Amniotic epithelial cell (primary cell): ENCODE data around the gene MSX1.

Experiments used
- DNase-seq: peaks from one replicate; pipeline ENCODE4 v3.0.0-alpha.2; 2010; ENCODE audit warnings: low read depth

Gene MSX1

DNA sequence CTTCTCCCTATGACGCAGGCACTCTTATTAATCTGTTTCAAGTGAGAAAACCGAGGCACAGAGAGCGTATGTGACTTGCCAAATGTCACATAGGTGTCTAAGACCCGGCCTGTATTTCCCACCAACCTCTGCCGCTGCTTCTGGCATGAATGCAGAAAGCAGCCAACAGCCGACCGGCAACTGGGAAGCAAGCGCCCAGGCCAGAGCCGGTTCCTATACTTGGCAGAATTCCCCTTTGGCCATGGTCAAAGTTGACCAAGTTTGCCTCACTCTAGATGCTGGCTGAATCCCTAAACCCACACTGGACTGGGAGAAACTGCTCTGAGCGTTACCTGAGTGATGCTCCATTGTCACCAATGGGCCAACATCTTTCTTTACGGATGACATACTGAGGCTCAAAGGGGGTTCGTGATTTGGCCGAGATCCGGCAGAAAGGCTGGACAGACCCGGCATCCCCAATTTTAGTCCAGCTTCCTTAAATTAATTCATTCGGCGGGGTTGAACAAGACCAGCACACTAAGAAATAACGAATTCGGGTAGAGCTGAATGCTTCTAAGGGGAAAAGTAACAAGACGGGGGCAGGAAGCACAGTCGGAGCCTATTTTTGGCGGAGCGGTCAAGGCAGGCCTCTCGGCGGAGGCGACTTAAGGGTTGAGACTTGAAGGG lies 11.2 kb downstream of the MSX1 start:
- no peak for DNase-seq

DNA sequence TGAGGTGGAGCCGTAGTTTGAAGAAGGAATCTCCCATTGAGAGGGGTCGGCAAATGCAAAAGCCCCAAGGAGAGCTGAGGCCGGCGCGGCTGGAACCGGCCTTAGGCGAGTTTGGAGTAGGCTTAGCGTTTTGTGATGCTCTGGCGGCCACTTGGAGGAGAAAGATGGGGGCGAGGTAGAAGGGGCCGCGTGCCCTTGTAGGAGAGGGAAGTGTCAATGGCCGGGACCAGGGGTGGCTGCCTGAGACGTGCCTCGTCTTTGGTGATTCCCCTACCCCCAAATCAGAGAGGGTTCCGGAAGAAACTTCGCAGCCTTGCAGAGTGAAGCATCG lies 11.7 kb downstream of the MSX1 start:
- no peak for DNase-seq

DNA sequence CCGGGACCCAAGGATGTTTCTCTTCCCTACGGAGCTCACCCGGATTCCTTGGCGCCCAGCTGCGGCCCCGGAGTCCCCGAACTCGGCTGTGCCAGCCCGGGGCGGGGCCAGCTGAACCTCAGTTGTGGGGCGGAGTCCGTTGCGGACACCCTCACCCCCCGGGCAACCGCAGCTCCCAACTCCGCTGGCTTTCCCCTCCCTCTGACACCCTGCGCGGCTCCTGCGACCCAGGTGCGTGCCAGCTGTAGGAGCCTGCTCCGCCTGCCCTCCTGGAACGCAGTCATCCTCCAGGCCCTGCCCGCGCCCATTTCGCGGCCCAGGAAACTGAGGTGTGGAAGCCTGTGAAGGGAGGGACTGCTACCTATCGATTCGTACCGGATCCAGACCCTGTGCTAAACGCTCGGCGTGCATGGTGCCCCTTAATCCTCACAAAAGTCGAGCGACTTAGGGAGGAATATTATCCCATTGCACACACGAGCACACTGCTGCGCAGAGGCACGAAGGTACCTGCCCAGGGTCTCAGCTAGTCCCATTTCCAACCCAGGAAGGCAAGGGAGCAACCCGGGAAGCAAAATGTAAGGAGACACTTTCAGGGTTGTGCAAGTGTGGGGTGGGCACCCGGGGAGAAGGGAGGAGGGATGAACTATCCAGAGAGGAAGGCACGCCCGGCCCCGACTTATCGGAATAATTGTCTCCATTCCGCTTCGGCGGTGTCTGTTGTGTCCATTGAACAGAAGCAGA lies 12.3 kb downstream of the MSX1 start:
- no peak for DNase-seq

DNA sequence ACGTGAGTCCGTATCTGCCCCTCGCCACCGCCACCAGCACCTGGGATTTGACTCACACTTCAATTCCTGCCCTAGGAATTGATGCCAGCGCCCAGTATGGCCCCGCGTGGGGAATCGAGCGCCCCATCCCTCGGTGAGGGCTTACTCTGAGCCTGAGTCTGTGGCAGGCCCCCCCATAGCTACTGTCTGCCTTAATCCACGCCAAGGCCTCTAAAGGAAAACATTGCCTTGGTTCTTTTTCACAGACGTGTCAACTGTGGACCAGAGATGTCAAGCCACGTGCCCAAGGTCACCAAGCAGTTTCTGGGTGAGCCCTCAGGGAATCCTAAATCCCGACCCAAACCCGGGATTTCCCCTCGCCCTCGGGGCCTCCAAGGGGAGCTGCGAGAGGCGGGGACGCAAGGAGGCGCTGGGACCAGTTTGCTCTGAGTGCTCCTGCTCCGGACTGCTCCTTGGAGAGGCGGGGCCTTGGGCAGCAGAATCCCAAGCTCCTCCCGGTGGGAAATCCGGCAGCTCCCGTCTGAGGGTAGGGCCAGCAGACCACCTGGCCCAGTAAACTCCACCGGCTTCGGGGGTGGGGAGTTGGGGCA lies 12.9 kb downstream of the MSX1 start:
- DNase-seq: no peak

DNA sequence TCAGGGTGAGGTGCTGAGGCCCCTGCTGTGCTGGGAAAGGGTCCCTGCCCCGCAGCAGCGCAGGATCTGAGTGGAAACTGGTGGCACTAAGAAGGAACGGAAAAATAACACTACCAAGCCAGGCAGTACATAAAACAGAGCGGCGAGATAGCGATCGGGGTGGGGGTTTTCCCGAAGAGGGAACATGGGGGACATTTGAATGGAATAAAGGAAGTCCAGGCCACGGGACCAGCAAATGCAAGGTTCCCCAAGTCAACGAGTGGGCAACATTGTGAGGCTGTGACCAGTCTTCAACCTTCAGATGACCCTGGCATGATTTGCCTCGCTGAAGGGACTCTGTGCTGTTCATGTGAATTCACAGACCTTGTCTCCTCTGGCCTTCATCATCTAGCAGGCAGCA lies 13.7 kb downstream of the MSX1 start:
- DNase-seq: no peak

DNA sequence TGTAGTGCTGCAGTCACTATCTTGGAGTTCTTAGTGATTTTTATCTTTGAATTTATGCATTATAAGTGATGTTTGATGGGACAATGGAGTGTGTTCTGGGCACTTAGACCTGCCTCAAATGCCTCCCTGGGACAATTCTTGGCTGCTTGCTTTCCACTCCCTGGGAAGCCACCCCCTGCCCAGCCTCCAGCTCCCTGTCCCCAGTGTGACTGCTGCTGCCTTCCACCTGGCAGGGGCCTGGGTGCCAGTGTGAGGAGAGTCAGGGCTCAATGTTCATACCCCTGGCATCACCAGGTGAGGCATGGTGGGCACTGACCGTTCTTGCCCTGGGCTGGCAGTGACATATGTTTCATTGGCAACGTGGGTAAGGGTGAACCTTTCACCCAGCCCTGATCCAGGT lies 14.8 kb downstream of the MSX1 start:
- no peak for DNase-seq

DNA sequence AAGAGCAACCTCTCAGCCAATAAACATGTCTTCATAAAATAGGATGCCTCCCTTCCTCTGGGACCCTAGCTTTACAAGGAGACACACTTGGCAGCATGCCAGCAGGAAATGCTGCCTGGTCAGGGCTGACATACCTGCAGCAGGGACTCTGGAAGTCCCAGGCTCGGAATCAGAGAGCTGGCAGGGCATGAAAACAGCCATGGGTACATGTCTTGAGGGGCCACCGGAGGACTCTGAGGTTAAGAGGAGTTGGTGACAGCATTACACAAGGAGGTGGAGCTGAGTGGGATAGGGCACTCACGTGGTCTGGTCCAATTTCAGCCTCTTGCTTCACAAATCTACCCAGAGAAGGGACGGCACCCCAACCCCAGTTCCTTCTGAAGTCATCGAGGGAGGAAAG lies 15.7 kb downstream of the MSX1 start:
- no peak for DNase-seq

DNA sequence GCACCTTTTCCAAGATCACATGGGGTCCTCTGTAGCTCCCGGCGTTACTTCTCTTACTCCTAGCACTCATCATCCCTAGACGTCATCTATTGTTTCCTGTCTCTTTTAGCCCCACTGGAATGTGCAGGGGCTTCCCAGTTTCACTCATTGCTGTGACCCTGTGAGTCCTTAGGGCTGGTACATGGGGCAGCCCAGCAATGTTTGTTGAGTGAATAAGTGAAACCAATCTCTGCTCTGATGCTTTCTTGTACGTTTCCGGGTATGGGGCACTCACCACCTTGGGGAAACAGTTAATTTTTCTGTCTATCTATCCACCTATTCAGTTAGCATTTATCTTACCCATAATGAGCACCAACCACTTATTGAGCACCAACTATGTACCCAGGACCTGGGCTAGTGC lies 16.1 kb downstream of the MSX1 start:
- DNase-seq: no peak

DNA sequence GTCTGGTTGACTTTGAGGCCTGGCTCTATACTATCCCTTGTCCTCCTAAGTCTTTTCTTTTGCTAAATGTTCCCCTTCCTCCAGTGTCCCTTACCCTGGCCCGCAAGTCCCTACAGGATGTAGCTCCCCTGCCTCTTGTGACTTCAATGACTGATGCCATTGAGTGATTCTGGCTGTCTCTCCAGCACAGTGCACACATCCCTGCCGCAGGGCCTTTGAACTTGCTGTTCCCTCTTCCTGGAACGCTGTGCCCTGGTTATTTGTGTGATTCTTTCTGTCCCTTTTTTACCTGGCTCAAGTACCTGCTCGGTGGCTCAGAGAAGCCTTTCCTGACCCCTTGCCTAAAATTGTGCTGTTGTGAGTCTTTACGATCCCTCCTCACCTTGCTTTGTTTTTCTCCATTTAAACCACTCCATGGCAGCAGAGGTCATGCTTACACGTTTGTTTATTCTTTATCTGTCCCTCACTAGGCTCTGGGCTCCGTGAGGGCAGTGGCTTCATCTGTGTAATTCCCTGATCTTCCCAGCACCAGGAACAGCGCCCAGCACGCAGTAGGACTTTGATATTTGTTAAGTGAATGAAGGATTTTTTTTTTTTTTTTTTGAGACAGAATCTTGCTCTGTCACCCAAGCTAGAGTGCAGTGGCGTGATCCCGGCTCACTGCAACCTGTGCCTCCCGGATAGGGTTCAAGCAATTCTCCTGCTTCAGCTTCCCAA lies 17.6 kb downstream of the MSX1 start:
- DNase-seq: no peak

DNA sequence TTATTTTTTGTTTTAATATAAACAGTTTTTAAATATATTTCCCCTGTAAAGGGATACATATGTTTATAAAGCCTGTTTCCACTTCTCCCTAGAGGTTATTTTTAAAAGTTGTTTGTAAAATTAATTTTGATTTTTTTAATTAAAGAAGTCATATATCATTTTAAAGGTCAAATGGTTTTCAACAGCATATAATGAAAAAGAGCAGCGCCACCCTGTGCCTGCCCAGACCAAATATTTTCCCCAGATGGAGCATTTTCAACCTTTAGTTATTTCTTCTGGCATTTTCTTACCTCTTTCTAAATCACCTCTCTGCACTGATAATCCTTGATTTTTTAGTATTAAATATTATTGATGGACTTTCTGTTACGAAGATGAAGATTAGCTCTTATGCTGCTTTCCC lies 21.0 kb downstream of the MSX1 start:
- peak; percentile 10 for DNase-seq

DNA sequence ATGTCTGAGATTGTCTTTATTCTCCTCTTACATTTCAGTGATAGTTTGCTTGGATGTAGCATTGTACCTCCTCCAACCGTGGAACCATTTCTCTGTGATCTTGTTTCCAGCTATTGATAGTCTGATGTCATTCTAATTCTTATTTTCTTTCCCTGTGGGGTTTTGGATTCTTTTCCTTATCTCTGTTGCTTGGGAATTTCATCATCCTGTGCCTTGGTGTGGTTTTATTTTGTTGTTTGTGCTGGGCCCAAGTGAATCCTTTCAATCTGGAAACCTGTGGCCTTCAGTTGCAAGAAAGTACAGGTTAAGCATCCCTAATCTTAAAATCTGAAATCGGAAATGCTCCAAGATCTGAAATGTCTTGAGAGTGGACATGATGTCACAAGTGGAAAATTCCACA lies 22.0 kb downstream of the MSX1 start:
- DNase-seq: no peak

DNA sequence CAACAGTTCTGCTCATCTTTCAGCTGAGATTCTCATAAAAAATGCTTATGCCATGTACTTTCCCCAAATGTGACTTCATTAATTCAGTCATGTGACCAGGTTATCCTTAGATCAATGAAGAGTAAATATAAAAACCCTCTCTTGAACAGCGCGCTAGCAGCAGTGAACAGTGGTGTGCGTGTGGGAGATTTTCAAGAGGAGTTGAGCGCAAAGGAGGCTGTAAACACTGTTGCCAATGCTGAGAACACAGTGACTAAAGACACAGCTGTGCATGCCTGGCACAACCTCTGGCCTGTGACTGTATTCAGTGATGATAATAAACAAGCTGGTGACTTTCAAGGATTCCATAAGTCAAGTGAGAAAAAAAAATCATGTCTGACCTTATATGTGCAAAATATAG lies 25.1 kb downstream of the MSX1 start:
- DNase-seq: no peak

DNA sequence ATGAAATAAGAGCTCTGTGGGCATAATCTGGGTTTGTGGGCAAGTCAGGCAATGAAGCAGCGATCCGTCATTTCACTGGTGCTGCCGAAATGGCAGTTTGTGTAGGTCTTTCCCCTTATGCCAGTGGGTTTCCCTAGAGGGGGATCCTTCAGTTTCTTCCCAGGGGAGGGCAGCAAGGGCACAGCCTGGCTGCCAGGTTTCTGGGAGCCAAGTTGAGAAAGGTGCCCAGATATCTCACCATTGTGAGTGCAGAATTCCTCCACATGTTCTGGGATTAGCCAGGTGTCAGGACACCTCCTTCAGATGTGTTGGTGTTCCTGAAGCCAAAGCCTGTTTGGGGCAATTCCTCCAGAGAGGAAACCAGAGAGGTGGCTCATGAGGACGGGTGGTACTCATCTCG lies 28.0 kb downstream of the MSX1 start:
- DNase-seq: no peak

DNA sequence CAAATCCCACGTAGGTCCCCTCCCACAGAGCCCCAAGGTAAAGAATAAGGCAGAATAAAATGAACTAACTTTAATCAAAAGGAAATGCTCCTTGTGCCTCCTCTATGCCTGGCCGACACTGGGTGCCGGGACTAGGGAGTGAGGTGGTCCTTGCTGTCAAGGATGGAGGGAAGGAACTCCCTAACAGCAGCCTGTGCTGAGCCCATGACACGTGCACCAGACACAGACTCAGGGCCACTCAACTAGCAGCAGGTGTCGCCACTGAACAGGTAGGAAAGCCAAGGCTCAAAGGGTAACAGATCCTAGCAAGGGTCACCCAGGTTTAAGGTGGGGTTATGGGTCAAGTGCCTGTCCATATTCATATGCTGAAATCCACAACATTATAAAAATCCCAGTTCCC lies 29.2 kb downstream of the MSX1 start:
- no peak for DNase-seq

DNA sequence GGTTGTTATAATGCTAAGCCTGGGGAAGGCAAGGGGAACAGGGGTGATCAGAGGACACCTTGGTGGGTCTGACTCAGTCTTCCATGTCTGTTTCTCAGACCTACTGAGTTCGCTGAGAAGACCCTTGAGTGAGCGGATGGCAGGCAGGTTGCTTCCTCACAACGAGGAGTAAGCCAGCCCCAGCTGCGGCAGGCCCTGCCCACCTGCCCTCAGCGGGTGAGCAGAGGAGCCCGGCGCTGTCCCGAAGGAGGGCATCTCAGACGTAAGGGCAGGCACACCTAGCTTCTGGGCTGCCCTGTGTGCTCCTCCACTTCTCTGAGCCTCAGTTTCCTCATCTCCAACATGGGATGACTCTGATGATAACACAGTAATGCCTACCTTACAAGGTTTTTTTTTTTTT lies 30.3 kb downstream of the MSX1 start:
- DNase-seq: no peak

DNA sequence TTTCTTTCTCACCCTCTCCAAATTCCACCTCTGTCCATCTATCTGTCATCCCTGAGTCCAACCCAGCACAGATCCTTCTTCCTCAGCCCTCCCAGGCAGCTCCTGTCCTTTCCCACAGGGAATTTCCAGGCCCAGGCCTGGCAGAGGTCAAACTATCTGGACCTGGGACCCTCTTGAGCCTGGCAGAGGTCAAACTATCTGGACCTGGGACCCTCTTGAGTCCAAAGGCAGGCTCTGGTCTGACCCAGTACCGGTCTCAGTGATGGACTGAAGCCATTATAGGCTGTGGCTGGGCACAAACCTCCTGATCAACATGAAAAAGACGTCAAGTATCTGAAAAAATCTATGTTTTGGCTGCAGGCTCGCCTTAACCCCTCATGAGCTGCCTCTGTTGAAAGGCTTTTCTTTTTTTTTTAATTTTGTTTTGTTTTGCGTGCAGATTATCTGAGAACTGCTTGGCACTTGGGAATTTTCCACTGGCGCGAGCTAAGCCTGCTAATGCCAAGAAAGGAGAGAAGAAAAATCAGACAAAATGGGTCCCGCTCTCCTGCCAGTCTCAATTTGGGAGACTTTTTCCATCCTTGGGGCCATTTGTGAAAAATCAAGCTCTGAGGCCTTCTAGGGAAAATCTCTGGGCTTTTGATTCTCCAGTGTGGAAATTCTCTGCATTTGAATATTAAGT lies 31.2 kb downstream of the MSX1 start:
- no peak for DNase-seq

DNA sequence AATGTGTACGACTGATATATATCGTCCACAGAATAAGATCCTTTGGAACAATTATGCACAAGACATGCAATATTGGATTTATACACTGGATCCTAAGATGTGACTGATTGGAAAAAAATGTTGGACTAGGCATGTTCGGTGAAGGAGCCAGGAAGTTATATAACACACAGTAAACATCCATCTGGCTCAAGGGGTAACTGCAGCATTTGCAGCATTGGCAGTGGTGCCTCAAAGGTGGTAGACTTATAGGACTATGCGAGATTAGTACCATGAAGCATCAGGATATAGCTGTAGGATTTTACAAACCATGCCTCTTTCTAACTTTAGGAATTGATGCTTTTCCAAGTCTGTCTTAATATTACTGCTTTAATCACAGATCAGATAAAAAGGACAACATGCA lies 34.3 kb downstream of the MSX1 start:
- no peak for DNase-seq

DNA sequence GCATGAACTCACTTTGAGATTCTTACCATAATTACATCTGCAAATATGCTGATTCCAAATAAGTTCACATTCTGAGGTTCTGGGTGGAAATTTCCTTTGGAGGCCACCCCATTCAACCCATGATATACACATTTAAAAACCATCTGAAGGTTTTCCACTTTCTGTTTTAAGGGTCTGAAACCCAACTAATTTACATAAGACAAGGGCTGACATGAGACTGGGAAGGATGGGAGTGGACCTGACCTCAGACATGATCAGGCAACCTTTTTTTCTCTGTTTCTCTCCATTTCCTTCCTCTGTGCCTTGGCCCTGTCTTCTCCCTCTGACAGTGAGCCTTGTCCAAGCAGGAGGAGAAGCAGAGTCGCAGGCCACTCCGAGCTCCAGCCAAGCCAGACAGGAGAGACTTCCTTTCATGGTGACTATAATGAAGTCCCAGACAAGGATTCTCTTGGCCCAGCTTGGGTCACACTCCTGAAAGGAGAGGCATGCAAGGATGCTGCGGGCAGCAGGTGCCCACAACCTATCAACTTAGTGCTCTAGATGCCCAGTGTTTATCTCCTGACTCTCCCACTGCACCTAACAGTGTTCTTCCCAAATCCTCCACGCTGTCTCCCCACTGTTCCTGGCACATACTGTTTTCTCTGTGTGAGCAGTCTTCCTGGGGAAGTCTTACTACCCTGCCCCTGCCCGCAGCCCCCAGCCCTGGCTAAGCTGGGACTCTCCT lies 39.9 kb downstream of the MSX1 start:
- DNase-seq: no peak

DNA sequence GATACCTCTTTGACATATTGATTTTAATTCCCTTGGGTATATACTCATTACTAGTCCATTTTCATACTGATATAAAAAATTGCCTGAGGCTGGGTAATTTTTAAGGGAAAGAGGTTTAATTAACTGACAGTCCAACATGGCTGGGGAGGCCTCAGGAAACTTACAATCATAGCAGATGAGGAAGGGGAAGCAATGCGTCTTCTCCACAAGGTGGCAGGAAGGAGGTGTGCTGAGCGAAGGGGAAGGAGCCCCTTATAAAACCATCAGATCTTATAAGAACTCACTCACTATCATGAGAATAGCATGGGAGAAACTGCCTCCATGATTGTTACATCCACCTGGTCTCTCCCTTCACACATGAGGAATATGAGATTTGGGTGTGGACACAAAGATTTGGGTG lies 42.4 kb downstream of the MSX1 start:
- no peak for DNase-seq

DNA sequence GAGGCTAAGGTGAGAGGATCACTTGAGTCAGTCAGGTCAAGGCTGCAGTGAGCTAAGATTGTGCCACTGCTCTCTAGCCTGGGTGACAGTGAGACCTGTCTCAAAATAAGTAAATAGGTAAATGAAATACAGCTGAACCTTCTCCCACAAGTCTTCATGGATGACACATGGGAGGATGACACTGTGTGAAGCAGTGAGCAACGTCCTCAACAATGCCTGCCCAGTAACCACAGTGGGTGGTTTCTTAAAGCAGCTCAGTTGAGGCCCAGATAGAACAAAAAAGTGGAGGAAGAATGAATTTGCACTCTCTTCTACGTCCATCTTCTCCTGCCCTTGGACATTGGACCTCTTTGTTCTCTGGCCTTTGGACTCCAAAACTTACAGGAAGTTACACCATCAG lies 52.7 kb downstream of the MSX1 start:
- DNase-seq: no peak

DNA sequence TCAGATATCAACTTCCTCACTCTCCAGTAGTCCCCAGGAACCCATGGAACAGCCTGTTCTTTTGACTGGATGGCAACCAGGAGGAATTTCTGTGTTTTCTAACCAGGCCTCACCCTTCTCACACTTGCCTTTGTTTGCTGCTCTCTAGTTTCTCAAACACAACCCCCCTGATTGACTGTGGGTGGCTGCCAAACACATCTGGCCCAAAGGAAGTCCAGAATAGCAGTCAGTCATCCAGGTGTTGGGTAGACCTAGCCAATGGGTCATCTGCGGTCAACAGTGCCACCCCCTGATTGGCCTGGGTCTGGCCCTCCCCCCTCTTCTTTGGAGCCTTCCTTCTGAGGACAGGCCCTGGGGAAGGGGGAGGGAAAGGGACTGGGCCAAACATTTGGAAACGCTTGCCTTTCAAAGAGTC lies 53.7 kb downstream of the MSX1 start:
- DNase-seq: no peak
